A673 (cell line): ENCODE measurements around the gene IL25. TPM values are rescaled to one million over a fixed set of nuclear protein-coding genes. Genes with fewer than 3 reads are reported as not detected.

Source experiments
- BruUV-seq: library from RNA; stranded (reverse); fragments of 400-500 nt; replicated peaks from 2 replicates; lab custom pipeline; 2021; lab: Mats Ljungman, UMichigan
- CTCF ChIA-PET: fragments of 300-600 bp; sonication (Branson Sonifier 250); formaldehyde crosslinking; loops from one replicate; lab custom pipeline; 2022; ENCODE audit warnings: antibody characterized with exemption; lab: Charles Lee
- POLR2A ChIA-PET: fragments of 300-600 bp; sonication (Branson Sonifier 250); formaldehyde crosslinking; loops from one replicate; lab custom pipeline; 2022; ENCODE audit warnings: antibody characterized with exemption; ENCODE audit not compliant: low non-redundant PET; lab: Charles Lee
- DNase-seq: peaks from one replicate; pipeline ENCODE4 v3.0.0-alpha.2; 2015; ENCODE audit warnings: low spot score
- H3K27ac ChIP-seq: fragments of 200-600 bp; sonication (generic); 2 replicates; pipeline ENCODE4 v1.5.1; 2016; ENCODE audit warnings: mixed run types, low read depth, mild to moderate bottlenecking, mixed read lengths, antibody characterized with exemption, low read length; ENCODE audit not compliant: poor library complexity, severe bottlenecking
- H3K27me3 ChIP-seq: fragments of 200-600 bp; sonication (generic); replicated peaks from 2 replicates; pipeline ENCODE4 v1.6.1; 2017; ENCODE audit warnings: mixed run types, low read depth, mild to moderate bottlenecking, mixed read lengths, antibody characterized with exemption, low read length; ENCODE audit not compliant: insufficient read depth, poor library complexity
- H3K36me3 ChIP-seq: fragments of 200-600 bp; sonication (generic); 2 replicates; pipeline ENCODE4 v1.6.1; 2016; ENCODE audit warnings: mixed run types, mild to moderate bottlenecking, mixed read lengths, antibody characterized with exemption, low read length; ENCODE audit not compliant: insufficient read depth, poor library complexity, severe bottlenecking
- H3K4me1 ChIP-seq: fragments of 200-600 bp; sonication (generic); 2 replicates; pipeline ENCODE4 v1.6.1; 2017; ENCODE audit warnings: mixed run types, mild to moderate bottlenecking, mixed read lengths, antibody characterized with exemption, low read length; ENCODE audit not compliant: insufficient read depth, poor library complexity, severe bottlenecking
- H3K4me3 ChIP-seq: fragments of 200-600 bp; sonication (generic); 2 replicates; pipeline ENCODE4 v1.5.1; 2016; ENCODE audit warnings: low read depth, mixed run types, mild to moderate bottlenecking, mixed read lengths, low read length; ENCODE audit not compliant: poor library complexity, severe bottlenecking
- H3K9me3 ChIP-seq: fragments of 200-600 bp; sonication (generic); 2 replicates; pipeline ENCODE4 v1.6.1; 2016; ENCODE audit warnings: mixed run types, low read depth, mild to moderate bottlenecking, mixed read lengths, antibody characterized with exemption, low read length; ENCODE audit not compliant: poor library complexity, severe bottlenecking
- EZH2 ChIP-seq: fragments of 200-600 bp; sonication (generic); IDR thresholded peaks from 2 replicates; pipeline ENCODE4 v1.6.1; 2017; ENCODE audit warnings: borderline replicate concordance, low read depth, mild to moderate bottlenecking, mixed read lengths, antibody characterized with exemption, low read length; ENCODE audit not compliant: poor library complexity, severe bottlenecking
- intact Hi-C: fragments of 100-400 bp; cut with micrococcal nuclease; formaldehyde crosslinking; loops from one replicate; pipeline ENCODE4 v1.10.0; 2022; ENCODE audit not compliant: unreplicated experiment
- total RNA-seq: library from RNA; stranded (reverse); gene quantifications from 2 replicates; pipeline ENCODE4 v1.2.3, GENCODE V29; 2021
- TF ChIP-seq, protein P1 (sequence below): fragments of 300-800, 200-600 bp; sonication (generic); conservative IDR thresholded peaks from 2 replicates; pipeline ENCODE4 v1.5.1; 2017; ENCODE audit warnings: low read depth, mild to moderate bottlenecking, antibody characterized with exemption, low read length, moderate library complexity, mixed read lengths

Gene IL25
- total RNA-seq, 1 experiment from 2014 or later, result not detected

DNA sequence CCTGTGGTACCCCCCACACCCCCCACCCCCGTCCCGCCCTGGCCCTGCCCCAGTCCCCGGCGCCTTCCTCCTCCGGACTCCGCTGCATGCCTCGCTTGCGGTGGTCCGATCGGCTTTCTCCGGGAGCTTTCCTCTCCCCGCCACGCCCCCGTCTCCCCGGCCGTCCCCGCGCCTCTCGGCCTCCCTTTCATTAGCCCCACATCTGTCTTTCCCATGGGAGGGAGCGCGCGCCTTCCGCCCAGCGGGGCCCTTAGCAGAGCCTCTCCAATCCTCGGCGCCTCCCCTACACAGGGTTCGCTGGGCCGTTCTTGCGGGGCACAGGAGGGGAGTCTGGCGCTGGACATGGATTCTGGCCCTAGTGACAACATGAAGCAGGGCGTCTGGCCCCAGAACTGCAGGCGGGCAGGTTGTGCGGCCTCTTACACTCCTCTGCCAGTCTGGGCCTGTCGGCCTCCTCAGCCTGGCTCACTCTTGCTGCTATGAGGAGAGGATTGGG is 6.1 kb upstream of the IL25 start:
- Histone ChIP-seq H3K4me1 (peaks cover 24% of the 10 kb centered on the region), H3K4me3 (peak overlapping the region; percentile 95), H3K27ac (peak overlapping the region; percentile 98), H3K9me3 (no peaks in the 10 kb centered on the region), H3K36me3 (peaks cover 21% of the 10 kb centered on the region), H3K27me3 (no peaks in the 10 kb centered on the region)
- DNase-seq, result peak; percentile 96
- CTCF ChIA-PET, result interaction anchor here (0.7 kb wide), 1 partner anchor 23 kb away, joined by 4 read pairs; no protein-coding TSS in a partner anchor
- BruUV-seq, result no TSS peak
- TF ChIP-seq EZH2, result no peak
- TF ChIP-seq, protein P1, sequence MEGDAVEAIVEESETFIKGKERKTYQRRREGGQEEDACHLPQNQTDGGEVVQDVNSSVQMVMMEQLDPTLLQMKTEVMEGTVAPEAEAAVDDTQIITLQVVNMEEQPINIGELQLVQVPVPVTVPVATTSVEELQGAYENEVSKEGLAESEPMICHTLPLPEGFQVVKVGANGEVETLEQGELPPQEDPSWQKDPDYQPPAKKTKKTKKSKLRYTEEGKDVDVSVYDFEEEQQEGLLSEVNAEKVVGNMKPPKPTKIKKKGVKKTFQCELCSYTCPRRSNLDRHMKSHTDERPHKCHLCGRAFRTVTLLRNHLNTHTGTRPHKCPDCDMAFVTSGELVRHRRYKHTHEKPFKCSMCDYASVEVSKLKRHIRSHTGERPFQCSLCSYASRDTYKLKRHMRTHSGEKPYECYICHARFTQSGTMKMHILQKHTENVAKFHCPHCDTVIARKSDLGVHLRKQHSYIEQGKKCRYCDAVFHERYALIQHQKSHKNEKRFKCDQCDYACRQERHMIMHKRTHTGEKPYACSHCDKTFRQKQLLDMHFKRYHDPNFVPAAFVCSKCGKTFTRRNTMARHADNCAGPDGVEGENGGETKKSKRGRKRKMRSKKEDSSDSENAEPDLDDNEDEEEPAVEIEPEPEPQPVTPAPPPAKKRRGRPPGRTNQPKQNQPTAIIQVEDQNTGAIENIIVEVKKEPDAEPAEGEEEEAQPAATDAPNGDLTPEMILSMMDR, result no peak
- POLR2A ChIA-PET, result no interaction called here
- intact Hi-C loops, result loop anchor here (5.0 kb wide), 1 partner anchor 44 kb away; the partner anchor contains the start of gene PABPN1

DNA sequence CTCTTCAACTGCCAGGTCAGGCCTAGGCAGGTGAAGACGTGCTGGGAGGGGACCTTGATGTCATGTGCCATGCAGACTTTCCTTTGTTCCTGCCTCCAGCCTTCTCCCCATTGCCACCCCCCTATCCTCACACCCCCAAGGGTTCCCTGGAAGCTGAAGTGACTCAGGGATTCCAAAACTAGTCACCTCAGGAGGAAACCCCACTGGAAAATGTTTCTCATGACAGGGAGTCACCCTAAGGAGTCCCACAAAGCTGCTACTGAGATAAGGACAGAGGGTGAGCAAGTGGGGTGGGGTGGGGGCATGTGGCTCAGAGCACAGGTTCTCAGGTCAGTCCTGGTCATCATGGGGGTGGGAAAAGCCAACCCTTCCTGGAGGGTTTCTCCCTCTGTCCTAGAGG is 2.4 kb upstream of the IL25 start:
- Histone ChIP-seq H3K4me1 (peaks cover 14% of the 10 kb centered on the region), H3K27me3 (no peaks in the 10 kb centered on the region), H3K27ac (no peak overlapping the region), H3K4me3 (no peak overlapping the region), H3K9me3 (no peaks in the 10 kb centered on the region), H3K36me3 (no peaks in the 10 kb centered on the region)
- intact Hi-C loops, result no loop called here
- no peak for DNase-seq
- BruUV-seq, result no TSS peak
- CTCF ChIA-PET, result no interaction called here
- POLR2A ChIA-PET, result no interaction called here
- no peak for TF ChIP-seq EZH2
- TF ChIP-seq, protein P1, result no peak

DNA sequence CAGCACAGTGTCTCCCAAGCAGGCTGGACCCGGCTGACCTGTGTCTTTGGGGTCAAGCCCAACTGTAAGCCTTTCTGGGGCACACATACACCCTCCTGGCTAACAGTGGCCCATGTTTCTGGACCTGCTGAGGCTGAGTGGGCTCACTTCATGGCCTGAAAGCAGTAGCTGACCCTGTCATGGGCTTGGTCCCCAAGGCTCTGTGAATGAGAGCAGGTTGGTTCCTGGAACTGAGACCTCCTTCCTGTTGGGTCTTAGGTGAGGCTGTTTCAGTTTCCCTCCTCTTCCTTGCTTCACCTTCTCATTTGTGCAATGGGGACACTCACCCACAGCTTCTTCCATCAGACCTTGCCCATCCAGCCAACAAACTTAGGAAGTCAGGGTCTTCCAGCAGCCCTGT is 744 bp upstream of the IL25 start:
- ChIA-PET CTCF (no interaction called here), POLR2A (no interaction called here)
- no peak for TF ChIP-seq EZH2
- TF ChIP-seq, protein P1, result no peak
- H3K36me3 ChIP-seq, result no peaks in the 10 kb centered on the region
- H3K4me1 ChIP-seq, result peaks cover 11% of the 10 kb centered on the region
- no peak for DNase-seq
- intact Hi-C loops, result no loop called here
- no peak overlapping the region for H3K27ac ChIP-seq
- BruUV-seq, result no TSS peak
- H3K9me3 ChIP-seq, result no peaks in the 10 kb centered on the region
- H3K27me3 ChIP-seq, result no peaks in the 10 kb centered on the region
- H3K4me3 ChIP-seq, result no peak overlapping the region
